SU-DHL-6 (cell line): Measurements from ENCODE around the gene PSMB11.

ENCODE experiments used
- H2AFZ ChIP-seq: fragments of 200-600 bp; sonication (generic); 2 replicates; pipeline ENCODE4 v1.6.1; 2014; ENCODE audit warnings: low read depth, mild to moderate bottlenecking, moderate library complexity, mixed read lengths, antibody characterized with exemption, low read length; ENCODE audit not compliant: severe bottlenecking
- H3F3A ChIP-seq: fragments of 200-600 bp; shearing (Covaris generic); 2 replicates; pipeline ENCODE4 v1.6.0; 2016; ENCODE audit warnings: antibody characterized with exemption, mild to moderate bottlenecking; ENCODE audit not compliant: insufficient read depth
- H3K27ac ChIP-seq: fragments of 200-600 bp; sonication (generic); 2 replicates; pipeline ENCODE4 v1.5.1; 2016; ENCODE audit warnings: low read depth, mild to moderate bottlenecking, low read length, moderate library complexity, mixed read lengths
- H3K27me3 ChIP-seq: fragments of 200-600 bp; sonication (generic), shearing (Covaris generic); 2 replicates; pipeline ENCODE4 v1.6.0; 2014; ENCODE audit warnings: mild to moderate bottlenecking, low read length
- H3K36me3 ChIP-seq: fragments of 200-600 bp; sonication (generic); 2 replicates; pipeline ENCODE4 v1.6.1; 2014; ENCODE audit warnings: mild to moderate bottlenecking, low read length, mixed read lengths
- H3K4me2 ChIP-seq: fragments of 300-600, 200-600 bp; shearing (Covaris generic), sonication (generic); 2 replicates; pipeline ENCODE4 v1.6.0; 2014; ENCODE audit warnings: low read length, low read depth, mild to moderate bottlenecking; ENCODE audit not compliant: poor library complexity, severe bottlenecking
- H3K4me3 ChIP-seq: fragments of 200-600 bp; sonication (generic); 2 replicates; pipeline ENCODE4 v1.5.1; 2014; ENCODE audit warnings: antibody characterized with exemption, low read length, mild to moderate bottlenecking, mixed read lengths; ENCODE audit not compliant: insufficient read depth, poor library complexity, severe bottlenecking
- H3K79me2 ChIP-seq: fragments of 200-600 bp; sonication (generic); 2 replicates; pipeline ENCODE4 v1.6.1; 2014; ENCODE audit warnings: mild to moderate bottlenecking, low read length, moderate library complexity; ENCODE audit not compliant: insufficient read depth
- H3K9ac ChIP-seq: fragments of 200-600 bp; sonication (generic); 2 replicates; pipeline ENCODE4 v1.7.0; 2014; ENCODE audit warnings: mild to moderate bottlenecking, low read length
- H3K9me2 ChIP-seq: fragments of 200-600 bp; sonication (generic); replicated peaks from 2 replicates; pipeline ENCODE4 v1.6.1; 2014; ENCODE audit warnings: low read length; ENCODE audit not compliant: insufficient read depth
- H3K9me3 ChIP-seq: fragments of 200-600 bp; sonication (generic); 2 replicates; pipeline ENCODE4 v1.6.1; 2014; ENCODE audit warnings: low read length, mixed read lengths; ENCODE audit not compliant: insufficient read depth
- H4K20me1 ChIP-seq: fragments of 200-600 bp; sonication (generic); 2 replicates; pipeline ENCODE4 v1.6.1; 2014; ENCODE audit warnings: low read depth, mild to moderate bottlenecking, antibody characterized with exemption, low read length, moderate library complexity, mixed read lengths
- EZH2phosphoT487 ChIP-seq: fragments of 200-600 bp; sonication (generic), shearing (Covaris generic); conservative IDR thresholded peaks from 2 replicates; pipeline ENCODE4 v1.6.1; 2018; ENCODE audit warnings: mild to moderate bottlenecking, antibody characterized with exemption, low read length, moderate library complexity, mixed read lengths
- TF ChIP-seq, protein P1 (sequence below): fragments of 200-600 bp; sonication (generic); IDR thresholded peaks from one replicate; pipeline ENCODE4 v1.5.1; 2017; ENCODE audit warnings: antibody characterized with exemption, mild to moderate bottlenecking, low read length, moderate library complexity; ENCODE audit not compliant: insufficient read depth, poor library complexity, severe bottlenecking

Gene PSMB11

GRCh38 chr14:23055147-23055550, 13.1 kb downstream of the PSMB11 start:
- H3K4me2 ChIP-seq: no peak overlapping the region
- no peaks in the 10 kb centered on the region for H3K9me3 ChIP-seq
- H4K20me1 ChIP-seq: no peaks in the 10 kb centered on the region
- H3K27ac ChIP-seq: no peak overlapping the region
- no peak overlapping the region for H3K4me3 ChIP-seq
- H3K9me2 ChIP-seq: no peaks in the 10 kb centered on the region
- no peaks in the 10 kb centered on the region for H3K79me2 ChIP-seq
- TF ChIP-seq, protein P1, sequence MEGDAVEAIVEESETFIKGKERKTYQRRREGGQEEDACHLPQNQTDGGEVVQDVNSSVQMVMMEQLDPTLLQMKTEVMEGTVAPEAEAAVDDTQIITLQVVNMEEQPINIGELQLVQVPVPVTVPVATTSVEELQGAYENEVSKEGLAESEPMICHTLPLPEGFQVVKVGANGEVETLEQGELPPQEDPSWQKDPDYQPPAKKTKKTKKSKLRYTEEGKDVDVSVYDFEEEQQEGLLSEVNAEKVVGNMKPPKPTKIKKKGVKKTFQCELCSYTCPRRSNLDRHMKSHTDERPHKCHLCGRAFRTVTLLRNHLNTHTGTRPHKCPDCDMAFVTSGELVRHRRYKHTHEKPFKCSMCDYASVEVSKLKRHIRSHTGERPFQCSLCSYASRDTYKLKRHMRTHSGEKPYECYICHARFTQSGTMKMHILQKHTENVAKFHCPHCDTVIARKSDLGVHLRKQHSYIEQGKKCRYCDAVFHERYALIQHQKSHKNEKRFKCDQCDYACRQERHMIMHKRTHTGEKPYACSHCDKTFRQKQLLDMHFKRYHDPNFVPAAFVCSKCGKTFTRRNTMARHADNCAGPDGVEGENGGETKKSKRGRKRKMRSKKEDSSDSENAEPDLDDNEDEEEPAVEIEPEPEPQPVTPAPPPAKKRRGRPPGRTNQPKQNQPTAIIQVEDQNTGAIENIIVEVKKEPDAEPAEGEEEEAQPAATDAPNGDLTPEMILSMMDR: no peak
- TF ChIP-seq EZH2phosphoT487: no peak
- H2AFZ ChIP-seq: no peak overlapping the region
- peaks cover 6% of the 10 kb centered on the region; the same call in 1 of the 2 replicates for H3F3A ChIP-seq
- H3K36me3 ChIP-seq: no peaks in the 10 kb centered on the region
- no peaks in the 10 kb centered on the region for H3K27me3 ChIP-seq
- no peak overlapping the region for H3K9ac ChIP-seq

- TF ChIP-seq, protein P1: no peak
- TF ChIP-seq EZH2phosphoT487: no peak
- Histone ChIP-seq H3K27ac (no peak overlapping the region), H3K9me2 (no peaks in the 10 kb centered on the region), H2AFZ (no peak overlapping the region), H3K9me3 (no peaks in the 10 kb centered on the region), H3K36me3 (0 out of 2 replicates have a peak, but pooled peaks cover under 1% of the 10 kb centered on the region), H3K4me3 (no peak overlapping the region), H3F3A (peaks cover 9% of the 10 kb centered on the region; the same call in 1 of the 2 replicates), H3K9ac (no peak overlapping the region), H3K79me2 (no peaks in the 10 kb centered on the region), H4K20me1 (no peaks in the 10 kb centered on the region), H3K27me3 (no peaks in the 10 kb centered on the region), H3K4me2 (no peak overlapping the region)
These were observed 13.7 kb downstream of the PSMB11 start for GRCh38 chr14:23055621-23056144.

DNA sequence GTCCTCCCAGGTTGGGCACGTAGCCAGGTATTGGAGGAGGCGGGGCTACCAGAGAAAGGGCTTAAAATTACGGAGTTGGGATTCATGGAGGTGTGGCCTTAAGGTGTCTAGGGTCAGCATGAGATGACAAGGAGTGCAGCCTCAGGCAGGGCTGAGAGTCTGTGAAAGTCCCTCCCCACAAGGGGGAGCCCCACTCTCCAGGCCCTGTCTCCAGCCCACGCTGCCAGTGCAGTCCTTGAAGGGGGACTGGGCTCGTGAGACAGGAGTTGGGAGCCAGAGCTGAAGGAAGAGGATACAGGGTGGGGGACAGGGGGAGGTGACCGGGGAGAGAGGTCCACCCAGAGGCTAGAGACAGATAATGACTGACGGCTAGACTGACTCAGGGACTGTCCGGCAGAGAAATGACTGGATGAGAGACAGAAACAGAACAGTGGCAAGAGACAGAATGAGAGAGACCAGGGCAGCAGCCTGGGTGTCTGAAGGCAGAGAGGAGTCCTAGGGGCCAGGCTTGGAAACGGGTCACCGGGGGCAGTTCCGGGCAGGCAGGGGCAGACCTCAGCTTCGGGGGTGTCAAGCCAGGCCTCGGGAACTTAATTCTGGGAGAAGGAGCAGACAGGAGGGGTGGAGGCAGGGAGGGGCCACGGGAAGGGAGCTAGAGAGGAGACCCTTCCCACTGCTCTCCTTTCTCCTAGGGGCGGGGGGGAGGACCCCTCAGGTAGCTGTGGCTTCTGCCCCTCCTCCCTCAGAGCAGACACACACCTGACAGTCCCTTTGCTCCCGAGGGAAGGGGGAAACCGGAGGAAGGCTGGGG, 14.3 kb downstream of the PSMB11 start:
- no peaks in the 10 kb centered on the region for H3K79me2 ChIP-seq
- H3K27me3 ChIP-seq: no peaks in the 10 kb centered on the region
- TF ChIP-seq, protein P1: peak; percentile 96
- TF ChIP-seq EZH2phosphoT487: no peak
- no peaks in the 10 kb centered on the region for H3K9me2 ChIP-seq
- H2AFZ ChIP-seq: no peak overlapping the region
- no peak overlapping the region for H3K9ac ChIP-seq
- H3K9me3 ChIP-seq: no peaks in the 10 kb centered on the region
- peaks cover 4% of the 10 kb centered on the region; the same call in 1 of the 2 replicates for H3K36me3 ChIP-seq
- no peak overlapping the region for H3K27ac ChIP-seq
- no peak overlapping the region for H3K4me3 ChIP-seq
- no peaks in the 10 kb centered on the region for H4K20me1 ChIP-seq
- peak overlapping the region; percentile 53 for H3K4me2 ChIP-seq
- H3F3A ChIP-seq: peaks cover 9% of the 10 kb centered on the region; the same call in 1 of the 2 replicates
